Activated CD8-positive, alpha-beta T cell treated with anti-CD3 and anti-CD28 coated beads, Interleukin-2, amount 10 ng/mL, durations not matched to agents 7 days and 5 days (primary cell): ENCODE data around the gene RNF123. TPM values are rescaled to one million over a fixed set of nuclear protein-coding genes. Genes with fewer than 3 reads are reported as not detected.
A peak's percentile ranks its signal among the peaks of the same experiment; 100 is the strongest.
"Not testable (repeated sequence)": the region's sequence is repeated elsewhere in the genome, so short reads cannot be mapped to it uniquely, and the experiment has no call there.

Experiments
- ATAC-seq: fragments of 150-1000 bp; cut with Tn5 transposase; one replicate; pipeline ENCODE4 v1.10.0; 2021; ENCODE audit warnings: moderate library complexity
- CTCF ChIA-PET: fragments of 350-600 bp; sonication (Branson Sonifier 250); formaldehyde crosslinking; loops from one replicate; lab custom pipeline; 2021; ENCODE audit warnings: antibody characterized with exemption; lab: Charles Lee
- POLR2A ChIA-PET: fragments of 350-600 bp; sonication (Branson Sonifier 250); formaldehyde crosslinking; loops from one replicate; lab custom pipeline; 2021; ENCODE audit warnings: antibody characterized with exemption; lab: Charles Lee
- DNase-seq: peaks from one replicate; pipeline ENCODE4 v3.0.0-alpha.2; 2020
- H3K27ac Mint-ChIP-seq: one replicate; pipeline ENCODE4 v1.8.0; 2021; ENCODE audit warnings: mild to moderate bottlenecking, mixed read lengths
- H3K27me3 Mint-ChIP-seq: one replicate; pipeline ENCODE4 v1.8.0; 2021; ENCODE audit warnings: low read depth, mixed read lengths
- H3K36me3 Mint-ChIP-seq: one replicate; pipeline ENCODE4 v1.8.0; 2021; ENCODE audit warnings: low read depth, mixed read lengths
- H3K4me1 Mint-ChIP-seq: one replicate; pipeline ENCODE4 v1.8.0; 2021; ENCODE audit warnings: low read depth, mixed read lengths
- H3K4me3 Mint-ChIP-seq: one replicate; pipeline ENCODE4 v1.8.0; 2021; ENCODE audit warnings: mild to moderate bottlenecking, mixed read lengths
- H3K9me3 Mint-ChIP-seq: one replicate; pipeline ENCODE4 v1.8.0; 2022; ENCODE audit warnings: mixed read lengths; ENCODE audit not compliant: insufficient read depth
- total RNA-seq, 2 experiments: library from RNA; stranded (reverse); gene quantifications; one replicate each; pipeline ENCODE4 v1.2.3, GENCODE V29; 2021

Gene RNF123
- total RNA-seq, 2 experiments from 2014 or later, result 36.3 to 45.8 TPM

- POLR2A ChIA-PET, DNase-seq: not testable (repeated sequence)
Observed at GRCh38 chr3:49684453-49684852, 4.9 kb upstream of the RNF123 start.

DNA sequence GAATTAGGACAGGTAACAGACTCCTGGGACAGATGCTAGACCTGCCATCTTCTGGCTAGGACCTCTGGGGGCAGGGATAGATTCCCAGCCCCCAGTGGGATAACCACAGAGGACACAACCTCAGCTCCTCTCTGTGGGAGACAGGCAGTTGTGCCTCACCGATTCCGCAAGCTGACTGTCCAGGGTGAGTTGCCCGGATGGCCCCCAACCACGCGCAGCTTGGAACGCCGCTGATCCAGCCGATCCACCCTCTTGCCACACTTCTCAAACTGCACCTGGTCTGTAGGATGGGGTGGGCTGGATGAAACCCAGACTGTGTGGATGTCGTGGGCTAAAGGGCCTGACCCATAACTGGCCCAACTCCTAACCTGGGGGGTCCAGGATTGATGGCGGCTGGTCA is 4.3 kb upstream of the RNF123 start:
- ATAC-seq, H3K9me3 Mint-ChIP-seq, H3K4me3 Mint-ChIP-seq, POLR2A ChIA-PET, H3K27ac Mint-ChIP-seq, H3K27me3 Mint-ChIP-seq, DNase-seq, CTCF ChIA-PET: not testable (repeated sequence)
- Mint-ChIP-seq H3K4me1 (peaks cover 26% of the 10 kb centered on the region), H3K36me3 (peaks cover 16% of the 10 kb centered on the region)

More at GRCh38 chr3:49684453-49684852, 4.9 kb upstream of the RNF123 start:
- H3K27ac Mint-ChIP-seq, ATAC-seq, H3K27me3 Mint-ChIP-seq, H3K4me3 Mint-ChIP-seq, CTCF ChIA-PET, H3K9me3 Mint-ChIP-seq: not testable (repeated sequence)
- Mint-ChIP-seq H3K4me1 (peaks cover 21% of the 10 kb centered on the region), H3K36me3 (peaks cover 21% of the 10 kb centered on the region)

- DNase-seq, H3K27me3 Mint-ChIP-seq: not testable (repeated sequence)
- peaks cover 14% of the 10 kb centered on the region for H3K36me3 Mint-ChIP-seq
Observed at GRCh38 chr3:49685846-49686245, 3.5 kb upstream of the RNF123 start.

GRCh38 chr3:49686346-49686745 is 3.0 kb upstream of the RNF123 start:
- H3K4me3 Mint-ChIP-seq, result peak overlapping the region; percentile 25
- H3K4me1 Mint-ChIP-seq, result peaks cover 39% of the 10 kb centered on the region
- H3K27ac Mint-ChIP-seq, CTCF ChIA-PET, H3K27me3 Mint-ChIP-seq, H3K9me3 Mint-ChIP-seq, POLR2A ChIA-PET: not testable (repeated sequence)
- DNase-seq (peak; percentile 33), ATAC-seq (peak; percentile 1)
- H3K36me3 Mint-ChIP-seq, result peaks cover 14% of the 10 kb centered on the region

More at GRCh38 chr3:49685846-49686245, 3.5 kb upstream of the RNF123 start:
- H3K4me3 Mint-ChIP-seq, CTCF ChIA-PET, H3K27ac Mint-ChIP-seq, ATAC-seq, POLR2A ChIA-PET, H3K9me3 Mint-ChIP-seq: not testable (repeated sequence)
- H3K4me1 Mint-ChIP-seq, result peaks cover 34% of the 10 kb centered on the region

DNA sequence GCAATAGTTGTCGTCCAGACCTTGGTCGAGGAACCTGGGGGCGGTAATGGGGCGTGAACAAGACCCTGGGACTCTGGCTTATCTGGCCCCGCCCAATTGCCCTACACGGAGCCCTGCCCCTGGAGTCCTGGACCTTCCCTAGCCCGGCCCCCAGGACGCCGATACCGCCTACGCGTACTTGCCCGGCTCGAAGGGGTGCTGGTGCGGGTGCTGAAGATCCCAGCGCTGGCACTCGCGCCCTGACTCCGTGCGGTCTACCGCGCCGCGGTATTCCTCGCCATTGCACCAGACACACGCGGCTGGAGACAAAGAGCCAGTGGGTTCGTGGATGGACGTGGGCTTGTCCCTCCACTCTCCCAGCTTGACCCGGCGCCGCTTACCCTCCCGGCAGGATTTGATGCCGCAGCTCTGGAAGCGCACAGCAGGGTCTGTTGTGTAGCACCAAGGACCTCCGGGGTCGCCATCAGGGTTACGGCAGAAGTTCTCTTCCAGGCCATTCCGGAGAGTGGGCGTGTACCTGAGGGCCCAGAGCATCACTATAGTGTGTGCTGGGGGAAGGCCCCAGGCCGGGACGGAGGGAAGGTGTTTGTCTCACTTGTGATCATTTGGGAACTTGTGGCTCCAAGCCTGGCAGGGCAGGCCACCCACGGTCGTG is 2.5 kb upstream of the RNF123 start:
- peak; percentile 42 for DNase-seq
- CTCF ChIA-PET, POLR2A ChIA-PET, H3K9me3 Mint-ChIP-seq, H3K27ac Mint-ChIP-seq, H3K27me3 Mint-ChIP-seq, H3K4me3 Mint-ChIP-seq: not testable (repeated sequence)
- H3K36me3 Mint-ChIP-seq, result peaks cover 14% of the 10 kb centered on the region
- peaks cover 39% of the 10 kb centered on the region for H3K4me1 Mint-ChIP-seq
- ATAC-seq, result peak; percentile 14

- H3K9me3 Mint-ChIP-seq, ATAC-seq, DNase-seq, CTCF ChIA-PET, H3K4me3 Mint-ChIP-seq, H3K27ac Mint-ChIP-seq, H3K27me3 Mint-ChIP-seq, POLR2A ChIA-PET: not testable (repeated sequence)
- H3K4me1 Mint-ChIP-seq, result peaks cover 39% of the 10 kb centered on the region
- peaks cover 14% of the 10 kb centered on the region for H3K36me3 Mint-ChIP-seq
Observed at GRCh38 chr3:49687424-49687795, 1.9 kb upstream of the RNF123 start.

DNA sequence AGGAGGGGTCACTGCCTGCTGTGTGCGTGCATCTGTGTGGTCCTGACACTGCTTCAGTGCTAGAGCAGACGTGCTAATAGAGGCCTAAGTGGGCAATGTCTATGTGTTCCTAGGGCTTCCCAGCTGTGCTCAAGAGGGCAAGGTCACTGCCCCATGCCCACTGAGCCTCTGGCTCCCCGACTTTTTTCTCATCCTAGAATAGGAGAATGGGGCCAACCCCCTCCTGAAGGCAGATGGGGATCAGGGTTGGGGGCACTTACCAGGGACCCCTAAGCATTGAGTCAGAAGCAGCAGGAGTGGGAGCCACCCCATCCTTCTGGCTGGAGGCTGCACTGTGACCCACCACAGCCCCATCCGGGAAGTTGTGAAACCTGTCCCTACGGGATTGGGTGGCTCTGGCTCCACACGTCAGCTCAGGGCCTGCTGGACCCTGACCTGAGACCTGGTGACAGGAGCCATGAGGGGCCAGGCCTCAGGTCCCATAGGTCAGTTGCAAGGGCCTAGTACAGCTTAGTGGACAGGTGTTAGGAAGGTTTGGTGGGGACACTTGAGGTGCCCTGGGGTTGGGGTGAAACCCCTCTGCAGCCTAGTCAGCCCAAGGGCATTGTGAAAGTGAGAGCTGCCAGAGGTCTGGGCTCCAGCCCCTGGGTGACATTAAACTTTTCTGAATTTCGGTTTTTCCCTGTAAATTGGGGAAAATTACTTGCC is 865 bp upstream of the RNF123 start:
- POLR2A ChIA-PET, result interaction anchor here (1.4 kb wide), 1 partner anchor 115 kb away, joined by 3 read pairs; the partner anchor contains the start of gene INKA1
- peak; percentile 2 for ATAC-seq

DNA sequence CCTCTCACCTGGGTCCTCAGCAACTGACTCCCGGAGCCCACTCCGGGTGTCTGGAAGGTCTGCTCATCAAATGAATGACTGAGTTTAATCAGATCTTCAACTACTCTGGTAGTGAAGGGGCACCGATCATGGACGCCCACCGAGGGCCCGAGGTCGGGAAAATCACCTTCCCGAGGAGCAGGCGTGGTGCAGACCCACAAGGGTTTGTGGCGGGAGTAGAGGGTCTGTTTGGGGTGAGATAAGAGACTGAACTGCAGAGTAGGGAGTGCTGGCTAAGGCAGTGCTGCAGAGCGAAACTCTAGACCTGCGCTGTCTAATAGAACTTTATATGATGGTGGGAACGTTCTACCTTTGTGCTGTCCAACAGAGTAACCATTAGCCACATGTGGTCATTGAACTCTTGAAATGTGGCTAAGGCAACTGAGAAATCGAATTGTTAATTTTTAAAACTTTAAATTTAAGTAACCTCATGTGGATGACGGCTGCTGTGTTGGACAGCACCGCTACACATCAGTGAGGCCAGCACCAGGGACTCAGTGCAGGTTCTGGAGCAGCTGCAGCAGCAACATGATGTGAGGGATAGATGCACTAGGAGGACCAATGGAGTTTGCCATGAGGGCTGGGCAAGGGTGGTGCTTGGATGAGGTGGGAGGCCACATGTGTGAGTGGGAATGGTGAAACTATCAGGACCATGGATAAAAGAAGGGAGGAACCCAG is 709 bp downstream of the RNF123 start:
- DNase-seq, H3K9me3 Mint-ChIP-seq, H3K27me3 Mint-ChIP-seq, H3K36me3 Mint-ChIP-seq, ATAC-seq: not testable (repeated sequence)
- Mint-ChIP-seq H3K4me3 (peak overlapping the region; percentile 97), H3K4me1 (peaks cover 39% of the 10 kb centered on the region), H3K27ac (peak overlapping the region; percentile 95)
- CTCF ChIA-PET, result interaction anchor here (0.6 kb wide), 1 partner anchor 10 kb away, joined by 3 read pairs; no protein-coding TSS in a partner anchor
- POLR2A ChIA-PET, result interaction anchor here (0.6 to 1.4 kb wide), 2 partner anchors 17 to 113 kb away, joined by 3 read pairs; partner anchors contain the start of gene INKA1

More for the DNA sequence above, 865 bp upstream of the RNF123 start:
- CTCF ChIA-PET, result interaction anchor here (1.2 kb wide), 1 partner anchor 151 kb away, joined by 3 read pairs; no protein-coding TSS in a partner anchor
- not testable (repeated sequence) for DNase-seq, H3K9me3 Mint-ChIP-seq, H3K36me3 Mint-ChIP-seq, H3K27me3 Mint-ChIP-seq
- Mint-ChIP-seq H3K4me3 (peak overlapping the region; percentile 97), H3K4me1 (peaks cover 39% of the 10 kb centered on the region), H3K27ac (peak overlapping the region; percentile 95)

GRCh38 chr3:49690856-49691255 is 1.5 kb downstream of the RNF123 start:
- ATAC-seq, DNase-seq, H3K9me3 Mint-ChIP-seq, POLR2A ChIA-PET, H3K27ac Mint-ChIP-seq, H3K36me3 Mint-ChIP-seq, H3K27me3 Mint-ChIP-seq: not testable (repeated sequence)
- Mint-ChIP-seq H3K4me3 (peak overlapping the region; percentile 97), H3K4me1 (peaks cover 36% of the 10 kb centered on the region)
- CTCF ChIA-PET, result interaction anchor here (0.6 kb wide), 1 partner anchor 11 kb away, joined by 3 read pairs; no protein-coding TSS in a partner anchor

DNA sequence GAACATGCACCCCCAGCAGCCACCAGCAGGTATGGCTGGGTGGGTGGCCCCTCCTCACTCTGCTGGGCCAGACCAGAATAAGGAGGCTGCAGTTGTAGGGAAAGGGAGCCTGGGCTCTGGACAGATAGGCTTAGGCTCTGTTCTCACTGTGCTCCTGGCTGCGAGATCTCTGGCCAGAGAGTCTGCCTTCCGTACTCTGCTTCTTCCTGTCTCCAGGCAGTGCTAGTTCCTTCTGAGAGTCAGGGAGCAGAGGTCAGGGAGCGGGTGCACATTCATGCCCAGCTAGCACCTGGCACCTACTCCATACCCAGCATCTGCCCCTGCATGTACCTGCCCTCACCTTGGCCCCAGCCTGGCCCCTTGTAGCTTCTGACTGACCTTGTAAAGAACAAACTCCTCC is 2.1 kb downstream of the RNF123 start:
- H3K36me3 Mint-ChIP-seq, H3K27me3 Mint-ChIP-seq, DNase-seq, ATAC-seq, POLR2A ChIA-PET, H3K4me3 Mint-ChIP-seq, CTCF ChIA-PET, H3K9me3 Mint-ChIP-seq: not testable (repeated sequence)
- peak overlapping the region; percentile 43 for H3K27ac Mint-ChIP-seq
- H3K4me1 Mint-ChIP-seq, result peaks cover 34% of the 10 kb centered on the region

DNA sequence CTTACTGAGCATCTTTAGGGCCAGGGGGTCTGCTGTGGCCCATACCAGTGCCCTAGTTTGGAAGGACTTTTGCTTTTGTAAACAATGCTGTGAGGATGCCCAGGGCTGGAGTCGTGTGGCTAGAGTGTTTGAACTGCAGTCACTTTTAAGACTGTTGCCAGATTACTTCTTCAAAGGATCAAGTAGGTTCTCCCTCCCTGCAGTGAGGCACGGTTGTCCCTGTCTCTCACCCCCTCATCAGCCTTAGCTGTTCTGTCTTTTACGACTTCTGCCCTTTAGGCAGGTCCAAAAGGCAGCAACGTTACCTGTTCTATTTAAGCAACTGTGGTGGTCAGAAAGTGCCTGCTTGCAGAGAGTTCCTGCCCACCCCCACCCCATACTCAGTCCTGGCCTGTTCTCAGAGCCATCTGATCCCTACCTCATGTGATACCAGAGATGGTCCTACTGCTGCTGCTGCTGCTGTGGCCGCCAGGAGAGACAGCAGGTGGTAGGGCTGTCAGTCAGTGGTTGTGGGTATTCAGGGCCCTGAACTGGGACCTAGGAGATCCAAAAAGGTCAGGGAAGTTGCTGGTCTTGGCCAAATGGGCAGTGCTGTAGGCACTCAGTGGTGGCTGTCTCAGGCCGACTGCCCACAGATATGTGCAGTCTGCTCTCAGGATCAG is 5.2 kb downstream of the RNF123 start:
- H3K36me3 Mint-ChIP-seq, ATAC-seq, H3K9me3 Mint-ChIP-seq, H3K4me3 Mint-ChIP-seq, H3K27me3 Mint-ChIP-seq, H3K27ac Mint-ChIP-seq, CTCF ChIA-PET, DNase-seq, POLR2A ChIA-PET: not testable (repeated sequence)
- peaks cover 18% of the 10 kb centered on the region for H3K4me1 Mint-ChIP-seq
